Tibial artery (tissue), 4 donors: ENCODE data around the gene DNM3.

ENCODE experiments used
- DNase-seq, 2 donors: peaks; one replicate each; pipeline ENCODE4 v3.0.0-alpha.2; 2019
- H3K27ac ChIP-seq, 2 donors: fragments of 200-600 bp; sonication (generic) in 1 of 2; 1 replicate in 1 of 2; 2 replicates in 1 of 2; pipeline ENCODE4 v1.5.1; 2018 to 2019; ENCODE audit warnings: mild to moderate bottlenecking in 1 of 2
- H3K27me3 ChIP-seq, 2 donors: fragments of 200-600 bp; sonication (generic) in 1 of 2; one replicate each; pipeline versions ENCODE4 v1.5.1 to v1.6.0; 2016 to 2019
- H3K36me3 ChIP-seq, 3 donors: fragments of 200-600 bp; sonication (generic) in 2 of 3; one replicate each; pipeline ENCODE4 v1.5.1; 2016 to 2019; ENCODE audit warnings: mild to moderate bottlenecking in 2 of 3
- H3K4me1 ChIP-seq, 4 donors: fragments of 200-600 bp; sonication (generic) in 2 of 4; 1 replicate in 3 of 4; 2 replicates in 1 of 4; pipeline ENCODE4 v1.5.1; 2016 to 2019
- H3K4me3 ChIP-seq, 2 donors: fragments of 200-600 bp; sonication (generic) in 1 of 2; 1 replicate in 1 of 2; 2 replicates in 1 of 2; pipeline ENCODE4 v1.5.1; 2018 to 2019; ENCODE audit warnings: mild to moderate bottlenecking in 2 of 2
- H3K9me3 ChIP-seq, 3 donors: fragments of 200-600 bp; sonication (generic) in 1 of 3; one replicate each; pipeline ENCODE4 v1.5.1; 2016 to 2019
- intact Hi-C: fragments of 100-400 bp; cut with DNase I; formaldehyde crosslinking; loops from one replicate; pipeline ENCODE4 v1.15.0; 2023; ENCODE audit warnings: low total_unique reads
- TF ChIP-seq, protein P1 (sequence below), 2 experiments: fragments of 200-600 bp in 1 of 2; fragments of 450-650 bp in 1 of 2; IDR thresholded peaks; one replicate each; pipeline ENCODE4 v1.5.1; 2017 to 2019; ENCODE audit warnings: antibody characterized with exemption in 2 of 2, mild to moderate bottlenecking in 1 of 2, moderate library complexity in 1 of 2

The DNM3 gene

DNA sequence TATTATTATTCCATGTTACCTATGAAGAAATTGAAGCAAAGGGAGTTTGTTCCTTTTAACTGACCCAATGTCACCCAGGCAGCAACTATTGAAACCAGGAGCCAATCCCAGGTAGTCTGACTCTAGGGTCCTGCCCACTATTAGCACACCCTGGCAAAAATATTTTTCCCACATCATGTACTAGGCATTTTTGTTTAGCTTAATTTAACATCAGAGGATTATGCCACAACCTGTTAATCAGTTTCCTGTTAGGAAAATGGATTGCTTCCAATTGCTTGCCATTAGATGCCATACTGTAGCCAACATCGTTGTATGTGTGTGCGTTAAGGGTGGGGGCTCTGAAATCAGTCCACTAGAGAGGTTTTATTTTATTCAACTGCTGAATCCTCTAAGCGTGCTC is 281.1 kb downstream of the DNM3 start:
- H3K4me1 ChIP-seq, result no peaks in the 10 kb centered on the region
- TF ChIP-seq, protein P1, sequence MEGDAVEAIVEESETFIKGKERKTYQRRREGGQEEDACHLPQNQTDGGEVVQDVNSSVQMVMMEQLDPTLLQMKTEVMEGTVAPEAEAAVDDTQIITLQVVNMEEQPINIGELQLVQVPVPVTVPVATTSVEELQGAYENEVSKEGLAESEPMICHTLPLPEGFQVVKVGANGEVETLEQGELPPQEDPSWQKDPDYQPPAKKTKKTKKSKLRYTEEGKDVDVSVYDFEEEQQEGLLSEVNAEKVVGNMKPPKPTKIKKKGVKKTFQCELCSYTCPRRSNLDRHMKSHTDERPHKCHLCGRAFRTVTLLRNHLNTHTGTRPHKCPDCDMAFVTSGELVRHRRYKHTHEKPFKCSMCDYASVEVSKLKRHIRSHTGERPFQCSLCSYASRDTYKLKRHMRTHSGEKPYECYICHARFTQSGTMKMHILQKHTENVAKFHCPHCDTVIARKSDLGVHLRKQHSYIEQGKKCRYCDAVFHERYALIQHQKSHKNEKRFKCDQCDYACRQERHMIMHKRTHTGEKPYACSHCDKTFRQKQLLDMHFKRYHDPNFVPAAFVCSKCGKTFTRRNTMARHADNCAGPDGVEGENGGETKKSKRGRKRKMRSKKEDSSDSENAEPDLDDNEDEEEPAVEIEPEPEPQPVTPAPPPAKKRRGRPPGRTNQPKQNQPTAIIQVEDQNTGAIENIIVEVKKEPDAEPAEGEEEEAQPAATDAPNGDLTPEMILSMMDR (IDR thresholded peaks at IDR 0.05), result no peak
- H3K36me3 ChIP-seq, result no peaks in the 10 kb centered on the region
- H3K4me3 ChIP-seq, result no peak overlapping the region
- H3K27ac ChIP-seq, result no peak overlapping the region
- no peak for DNase-seq
- no peaks in the 10 kb centered on the region for H3K9me3 ChIP-seq
- intact Hi-C loops, result no loop called here
- no peaks in the 10 kb centered on the region for H3K27me3 ChIP-seq

DNA sequence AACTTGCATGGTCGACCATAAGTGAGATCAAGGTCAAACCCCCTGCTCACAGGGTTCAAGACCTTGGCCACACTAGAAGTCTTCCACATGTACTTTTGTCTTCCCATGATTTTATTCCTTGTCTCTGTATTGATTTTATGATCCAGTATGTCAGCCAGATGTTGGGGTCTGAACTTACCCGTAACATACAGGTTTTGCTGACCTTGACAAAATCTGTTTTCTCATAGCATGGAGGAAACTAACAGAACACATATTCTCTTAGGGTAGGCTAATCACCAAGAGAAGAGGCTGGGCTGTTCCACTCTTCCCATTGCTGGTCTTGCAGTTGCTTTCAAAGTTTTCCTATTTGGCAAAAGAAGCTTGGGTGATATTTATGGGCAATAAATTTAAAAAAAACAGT is 284.0 kb downstream of the DNM3 start:
- DNase-seq, result no peak
- Histone ChIP-seq H3K4me3 (no peak overlapping the region), H3K27ac (no peak overlapping the region), H3K36me3 (no peaks in the 10 kb centered on the region), H3K9me3 (no peaks in the 10 kb centered on the region), H3K27me3 (no peaks in the 10 kb centered on the region), H3K4me1 (no peaks in the 10 kb centered on the region)
- intact Hi-C loops, result no loop called here
- TF ChIP-seq, protein P1 (IDR thresholded peaks at IDR 0.05), result no peak

DNA sequence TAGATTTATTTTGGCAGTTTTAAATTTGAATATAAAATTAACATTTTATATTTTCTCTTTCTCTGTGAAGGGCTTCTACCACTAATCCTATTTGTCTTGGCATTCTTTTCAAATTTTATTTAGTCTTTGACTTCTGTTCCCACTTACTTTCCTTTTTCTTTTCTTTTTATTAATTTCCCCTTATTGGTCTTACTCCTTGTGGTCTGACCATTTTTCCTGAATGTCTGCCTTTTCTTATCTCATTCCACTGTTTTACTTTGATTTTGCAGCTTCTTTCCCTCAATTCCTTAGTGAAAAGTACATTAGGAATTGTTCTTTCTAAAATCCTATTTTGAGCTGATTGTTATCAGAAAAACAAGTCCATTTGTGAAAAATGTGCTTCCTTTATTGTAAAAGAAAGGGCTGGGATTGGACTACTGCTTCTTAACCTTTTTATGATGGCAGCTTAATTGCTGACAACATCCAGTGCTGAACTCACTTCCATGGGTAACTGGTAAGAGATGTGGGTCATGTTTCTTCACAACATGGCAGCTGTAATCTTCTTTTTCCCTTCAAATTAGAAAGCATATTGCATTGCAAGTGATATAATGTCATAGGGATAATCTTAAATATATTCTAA is 284.6 kb downstream of the DNM3 start:
- no peaks in the 10 kb centered on the region for H3K27me3 ChIP-seq
- H3K27ac ChIP-seq, result no peak overlapping the region
- no peak overlapping the region for H3K4me3 ChIP-seq
- no peaks in the 10 kb centered on the region for H3K4me1 ChIP-seq
- intact Hi-C loops, result no loop called here
- DNase-seq, result no peak
- TF ChIP-seq, protein P1 (IDR thresholded peaks at IDR 0.05), result no peak
- H3K36me3 ChIP-seq, result no peaks in the 10 kb centered on the region
- H3K9me3 ChIP-seq, result no peaks in the 10 kb centered on the region

DNA sequence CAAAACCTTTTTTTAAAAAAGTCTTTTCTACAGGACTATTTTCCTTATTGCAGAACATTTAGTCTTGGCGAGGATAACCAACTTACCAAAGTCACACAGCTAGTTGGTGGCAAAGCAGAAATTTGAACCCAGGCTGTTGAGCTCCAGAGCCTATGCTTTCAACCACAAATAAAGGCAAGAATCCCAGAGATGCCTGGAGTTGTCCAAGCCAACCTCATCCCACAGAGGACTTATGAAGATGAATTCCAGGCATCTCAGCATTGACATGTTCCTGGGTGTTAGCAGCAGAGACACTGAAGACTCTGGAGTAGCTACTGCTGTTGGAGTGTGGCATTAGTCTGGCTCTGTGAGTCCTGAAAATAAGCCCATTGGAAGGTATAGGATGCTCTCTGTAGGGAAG is 291.5 kb downstream of the DNM3 start:
- TF ChIP-seq, protein P1 (IDR thresholded peaks at IDR 0.05), result no peak
- intact Hi-C loops, result loop anchor here (5.0 kb wide), 1 partner anchor 264 kb away; no protein-coding TSS in a partner anchor
- Histone ChIP-seq H3K9me3 (no peaks in the 10 kb centered on the region), H3K27me3 (no peaks in the 10 kb centered on the region), H3K4me3 (no peak overlapping the region), H3K4me1 (peaks cover 0 to 21% (median 0%) of the 10 kb centered on the region in 4 donors), H3K36me3 (no peaks in the 10 kb centered on the region), H3K27ac (no peak overlapping the region)
- no peak for DNase-seq

DNA sequence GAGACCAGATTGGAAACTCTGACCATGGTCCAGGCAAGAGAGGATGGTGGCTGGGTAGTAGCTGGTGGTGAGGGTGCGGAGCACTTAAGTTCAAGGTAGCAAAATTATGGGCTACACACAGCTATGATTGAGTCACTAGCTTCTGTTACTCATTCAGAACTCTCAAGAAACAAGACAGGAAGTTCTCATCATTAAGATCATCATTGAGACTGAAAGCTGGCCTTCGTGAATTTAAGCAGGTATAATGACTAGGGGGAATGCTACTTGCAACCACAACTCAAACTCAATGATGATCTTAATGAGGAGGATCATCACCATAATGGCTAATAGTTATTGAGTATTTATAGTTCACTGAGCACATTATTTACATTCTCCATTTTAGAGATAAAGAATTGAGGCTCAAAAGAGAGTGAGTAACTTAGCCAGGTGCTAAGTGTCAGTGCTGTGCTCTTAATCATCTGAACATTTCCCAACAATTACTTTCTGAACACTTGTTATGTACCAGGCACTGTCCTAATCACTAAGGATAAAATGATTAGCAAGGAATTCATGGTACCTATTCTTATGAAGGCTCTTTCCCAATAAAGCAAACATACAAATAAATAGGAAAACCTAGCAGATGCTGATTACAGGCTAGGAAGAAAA is 292.9 kb downstream of the DNM3 start:
- H3K4me3 ChIP-seq, result no peak overlapping the region
- no peaks in the 10 kb centered on the region for H3K27me3 ChIP-seq
- peak overlapping the region in 1 of 2 donors; percentile 82 for H3K27ac ChIP-seq
- intact Hi-C loops, result loop anchor here (5.0 kb wide), 1 partner anchor 263 kb away; no protein-coding TSS in a partner anchor
- no peaks in the 10 kb centered on the region for H3K9me3 ChIP-seq
- H3K4me1 ChIP-seq, result peaks cover 0 to 35% (median 0%) of the 10 kb centered on the region in 4 donors
- TF ChIP-seq, protein P1 (IDR thresholded peaks at IDR 0.05), result no peak
- DNase-seq, result no peak
- H3K36me3 ChIP-seq, result no peaks in the 10 kb centered on the region
